HCT116 (cell line): ENCODE data around the gene OR14A16. TPM values are rescaled to one million over a fixed set of nuclear protein-coding genes. Genes with fewer than 3 reads are reported as not detected.

ENCODE experiments used
- ATAC-seq: fragments of 200-7000 bp; cut with Tn5 transposase; 2 replicates; pipeline ENCODE4 v1.9.1; 2020; ENCODE audit warnings: mild to moderate bottlenecking, moderate library complexity
- BruUV-seq: library from RNA; stranded (reverse); fragments of 400-500 nt; replicated peaks from 2 replicates; lab custom pipeline; 2021; lab: Mats Ljungman, UMichigan
- CTCF ChIA-PET: fragments of 300-600 bp; sonication (Branson Sonifier 250); formaldehyde crosslinking; loops from one replicate; lab custom pipeline; 2021; ENCODE audit warnings: antibody characterized with exemption; lab: Charles Lee
- POLR2A ChIA-PET: fragments of 300-600, 350-600 bp; sonication (Branson Sonifier 250); formaldehyde crosslinking; loops from one replicate; lab custom pipeline; 2021; ENCODE audit warnings: antibody characterized with exemption; lab: Charles Lee
- RAD21 ChIA-PET, 2 experiments: fragments of 300-600 bp; sonication (Branson Sonifier 250); formaldehyde crosslinking; loops; one replicate each; lab custom pipeline; 2023; ENCODE audit warnings: low total read pairs in 2 of 2; ENCODE audit not compliant: uncharacterized antibody in 2 of 2, unreplicated experiment in 2 of 2, low non-redundant PET in 1 of 2; lab: Charles Lee
- DNase-seq: peaks from one replicate; pipeline ENCODE4 v3.0.0-alpha.2; 2010; ENCODE audit warnings: low read depth, low spot score
- H2AFZ ChIP-seq: fragments of 200-600 bp; shearing (Covaris generic), sonication (generic); 2 replicates; pipeline ENCODE4 v1.6.1; 2017; ENCODE audit warnings: low read depth, mixed run types, mixed read lengths, antibody characterized with exemption, low read length; ENCODE audit not compliant: poor library complexity, severe bottlenecking
- H3K27ac ChIP-seq: 2 replicates; pipeline ENCODE4 v1.5.1; 2012; ENCODE audit warnings: low read depth, low read length
- H3K27me3 ChIP-seq: fragments of 200-600 bp; sonication (generic); 2 replicates; pipeline ENCODE4 v1.6.1; 2016; ENCODE audit warnings: mixed run types, low read length, mixed read lengths; ENCODE audit not compliant: insufficient read depth
- H3K36me3 ChIP-seq, 2 experiments: fragments of 200-500 bp in 1 of 2; fragments of 200-600 bp in 1 of 2; sonication (Bioruptor generic) in 1 of 2; sonication (generic) in 1 of 2; 2 replicates each; pipeline versions ENCODE4 v1.5.1 to v1.6.1; 2014 to 2016; ENCODE audit warnings: low read length in 2 of 2, inconsistent platforms in 1 of 2, mixed read lengths in 1 of 2, mixed run types in 1 of 2; ENCODE audit not compliant: insufficient read depth in 2 of 2, control insufficient read depth in 1 of 2
- H3K4me1 ChIP-seq, 2 experiments: fragments of 200-600 bp in 1 of 2; sonication (generic) in 1 of 2; 2 replicates each; pipeline versions ENCODE4 v1.5.1 to v1.6.1; 2012 to 2017; ENCODE audit warnings: low read length in 2 of 2, inconsistent platforms in 1 of 2, mild to moderate bottlenecking in 1 of 2, mixed read lengths in 1 of 2, mixed run types in 1 of 2, moderate library complexity in 1 of 2; ENCODE audit not compliant: insufficient read depth in 2 of 2, control insufficient read depth in 1 of 2
- H3K4me2 ChIP-seq: fragments of 200-600 bp; sonication (generic); 2 replicates; pipeline ENCODE4 v1.6.1; 2017; ENCODE audit warnings: mixed run types, low read length, mixed read lengths
- H3K4me3 ChIP-seq, 2 experiments: fragments of 200-600 bp in 1 of 2; sonication (generic) in 1 of 2; replicated peaks in 1 of 2; 2 replicates each; pipeline ENCODE4 v1.5.1; 2011 to 2016; ENCODE audit warnings: low read length in 2 of 2, control low read depth in 1 of 2, low read depth in 1 of 2, mild to moderate bottlenecking in 1 of 2, mixed read lengths in 1 of 2, mixed run types in 1 of 2
- H3K79me2 ChIP-seq: fragments of 200-600 bp; sonication (generic); 2 replicates; pipeline ENCODE4 v1.6.1; 2017; ENCODE audit warnings: mild to moderate bottlenecking, mixed run types, low read length, moderate library complexity, mixed read lengths; ENCODE audit not compliant: insufficient read depth
- H3K9ac ChIP-seq: fragments of 200-600 bp; sonication (generic); 2 replicates; pipeline ENCODE4 v1.6.1; 2016; ENCODE audit warnings: low read length, mixed read lengths
- H3K9me2 ChIP-seq: fragments of 200-600 bp; sonication (generic), shearing (Covaris generic); 2 replicates; pipeline ENCODE4 v1.6.1; 2017; ENCODE audit warnings: mixed run types, mild to moderate bottlenecking, moderate library complexity; ENCODE audit not compliant: insufficient read depth
- H3K9me3 ChIP-seq, 2 experiments: fragments of 200-500 bp in 1 of 2; fragments of 200-600 bp in 1 of 2; sonication (Bioruptor generic) in 1 of 2; sonication (generic) in 1 of 2; 2 replicates each; pipeline ENCODE4 v1.6.1; 2014 to 2017; ENCODE audit warnings: low read length in 2 of 2, mixed read lengths in 2 of 2, inconsistent platforms in 1 of 2, low read depth in 1 of 2, mild to moderate bottlenecking in 1 of 2, mixed run types in 1 of 2, moderate library complexity in 1 of 2; ENCODE audit not compliant: control insufficient read depth in 1 of 2, insufficient read depth in 1 of 2
- H4K20me1 ChIP-seq: fragments of 200-600 bp; sonication (generic), shearing (Covaris generic); 2 replicates; pipeline ENCODE4 v1.6.1; 2017; ENCODE audit warnings: mixed run types, mild to moderate bottlenecking, moderate library complexity; ENCODE audit not compliant: insufficient read depth
- CEBPB ChIP-seq: IDR thresholded peaks from 2 replicates; pipeline ENCODE4 v1.6.1; 2012; ENCODE audit warnings: low read depth
- EGR1 ChIP-seq: IDR thresholded peaks from 2 replicates; pipeline ENCODE4 v1.6.1; 2012; ENCODE audit warnings: low read depth
- ELF1 ChIP-seq: IDR thresholded peaks from 2 replicates; pipeline ENCODE4 v1.6.1; 2012; ENCODE audit warnings: low read depth, borderline replicate concordance
- EZH2 ChIP-seq: fragments of 200-600 bp; sonication (generic); IDR thresholded peaks from 2 replicates; pipeline ENCODE4 v1.6.1; 2017; ENCODE audit warnings: antibody characterized with exemption, mixed run types
- EZH2phosphoT487 ChIP-seq: fragments of 200-600 bp; IDR thresholded peaks from 2 replicates; pipeline ENCODE4 v1.6.1; 2018; ENCODE audit warnings: antibody characterized with exemption, borderline replicate concordance
- FOSL1 ChIP-seq: IDR thresholded peaks from 2 replicates; pipeline ENCODE4 v1.6.1; 2012; ENCODE audit warnings: low read depth
- JUND ChIP-seq: IDR thresholded peaks from 2 replicates; pipeline ENCODE4 v1.6.1; 2012
- POLR2A ChIP-seq: IDR thresholded peaks from 2 replicates; pipeline ENCODE4 v1.7.0; 2011; ENCODE audit warnings: borderline replicate concordance; ENCODE audit not compliant: insufficient read depth, insufficient read length; ENCODE audit errors: extremely low read depth
- POLR2AphosphoS5 ChIP-seq: IDR thresholded peaks from 2 replicates; pipeline ENCODE4 v1.6.1; 2011; ENCODE audit warnings: mild to moderate bottlenecking, low read depth, low read length, moderate library complexity
- RAD21 ChIP-seq: IDR thresholded peaks from 2 replicates; pipeline ENCODE4 v1.6.1; 2012; ENCODE audit warnings: low read depth, mild to moderate bottlenecking
- SIN3A ChIP-seq: IDR thresholded peaks from 2 replicates; pipeline ENCODE4 v1.6.1; 2012; ENCODE audit warnings: low read depth
- SP1 ChIP-seq: IDR thresholded peaks from 2 replicates; pipeline ENCODE4 v1.6.1; 2012; ENCODE audit warnings: low read depth
- YY1 ChIP-seq: IDR thresholded peaks from 2 replicates; pipeline ENCODE4 v1.6.1; 2011; ENCODE audit warnings: low read length, low read depth, moderate library complexity, mild to moderate bottlenecking; ENCODE audit not compliant: insufficient replicate concordance; ENCODE audit errors: extremely low read depth
- ZNF274 ChIP-seq: fragments of 200-500 bp; sonication (Bioruptor generic); IDR thresholded peaks from 2 replicates; pipeline ENCODE4 v1.6.1; 2014; ENCODE audit warnings: mild to moderate bottlenecking, low read depth, low read length, inconsistent platforms
- intact Hi-C: fragments of 100-400 bp; cut with micrococcal nuclease; formaldehyde crosslinking; loops from 2 replicates; pipeline ENCODE4 v1.10.0; 2022
- total RNA-seq: library from RNA; stranded (reverse); gene quantifications from one replicate; pipeline ENCODE4 v1.2.1, GENCODE V29; 2021; ENCODE audit not compliant: unreplicated experiment
- TF ChIP-seq, protein P1 (sequence below): IDR thresholded peaks from 2 replicates; pipeline ENCODE4 v1.6.1; 2011; ENCODE audit warnings: mild to moderate bottlenecking, low read length, moderate library complexity; ENCODE audit not compliant: insufficient replicate concordance; ENCODE audit errors: extremely low read depth

OR14A16 gene
- total RNA-seq, 1 experiment from 2014 or later, result not detected

GRCh38 chr1:247845693-247846017, 21.7 kb upstream of the OR14A16 start:
- no peak for ATAC-seq
- H3K4me1 ChIP-seq, result no peaks in the 10 kb centered on the region
- ChIA-PET POLR2A (no interaction called here), RAD21 (no interaction called here)
- intact Hi-C loops, result no loop called here
- TF ChIP-seq EZH2phosphoT487, result no peak
- no peak for TF ChIP-seq POLR2A
- TF ChIP-seq RAD21, result no peak
- TF ChIP-seq CEBPB, result no peak
- TF ChIP-seq EZH2, result no peak
- TF ChIP-seq, all 23 proteins: peak for 0
- BruUV-seq, result no TSS peak
- Histone ChIP-seq H4K20me1 (no peaks in the 10 kb centered on the region), H3K9me2 (no peaks in the 10 kb centered on the region), H3K27ac (no peak overlapping the region), H3K9ac (no peak overlapping the region), H3K9me3 (peaks cover 10 to 11% of the 10 kb centered on the region in 2 experiments; a peak in 2 of 4 replicates), H3K36me3 (no peaks in the 10 kb centered on the region), H3K79me2 (no peaks in the 10 kb centered on the region), H3K27me3 (no peaks in the 10 kb centered on the region), H2AFZ (no peak overlapping the region), H3K4me2 (no peak overlapping the region), H3K4me3 (no peak overlapping the region)
- DNase-seq, result no peak
- CTCF ChIA-PET, result no interaction called here

DNA sequence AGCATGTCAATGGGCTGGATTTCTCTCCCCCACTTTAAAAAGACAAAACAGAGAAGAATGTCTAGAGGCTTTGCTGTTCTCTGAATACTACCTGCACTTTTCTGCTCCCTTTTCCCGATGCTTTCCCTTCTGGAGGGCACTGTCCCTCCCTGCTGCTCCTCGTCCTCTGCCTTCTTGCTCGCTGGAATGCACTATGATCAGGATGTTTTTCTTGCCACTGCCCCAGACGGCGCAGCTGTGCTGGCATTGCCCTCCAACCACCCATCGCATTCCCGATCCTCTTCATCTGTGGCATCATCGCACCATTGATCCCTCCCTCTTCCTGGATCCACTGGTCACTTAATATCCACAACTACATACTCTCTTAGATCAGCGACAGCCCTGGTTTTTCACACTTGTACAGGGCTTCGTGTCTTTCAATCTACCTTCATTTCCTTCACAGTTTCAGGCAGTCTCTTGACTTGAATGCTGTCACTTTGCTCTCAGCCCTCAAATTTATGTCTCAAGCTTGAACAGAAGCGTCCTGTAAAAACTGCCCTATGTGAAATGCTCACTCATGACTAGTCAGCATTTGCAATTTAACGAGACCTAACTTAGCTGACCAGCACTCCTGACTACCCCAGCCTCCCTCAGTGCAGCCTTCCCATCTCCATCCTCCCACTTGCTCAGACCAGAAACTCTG, 21.2 kb upstream of the OR14A16 start:
- RAD21 ChIA-PET, result no interaction called here
- CTCF ChIA-PET, result no interaction called here
- no peak for DNase-seq

More for the DNA sequence above, 21.2 kb upstream of the OR14A16 start:
- Histone ChIP-seq H3K79me2 (no peaks in the 10 kb centered on the region), H3K4me2 (no peak overlapping the region), H3K27ac (no peak overlapping the region), H2AFZ (no peak overlapping the region), H3K4me1 (no peaks in the 10 kb centered on the region), H4K20me1 (no peaks in the 10 kb centered on the region), H3K4me3 (no peak overlapping the region), H3K27me3 (no peaks in the 10 kb centered on the region), H3K36me3 (no peaks in the 10 kb centered on the region), H3K9ac (no peak overlapping the region), H3K9me2 (no peaks in the 10 kb centered on the region), H3K9me3 (peaks cover 9 to 11% of the 10 kb centered on the region in 2 experiments; a peak in 2 of 4 replicates)
- BruUV-seq, result no TSS peak
- ATAC-seq, result no peak
- TF ChIP-seq SP1 (no peak), CEBPB (no peak), ELF1 (no peak), YY1 (no peak), JUND (no peak), EZH2phosphoT487 (no peak), EGR1 (no peak), POLR2AphosphoS5 (no peak), ZNF274 (no peak), SIN3A (no peak), FOSL1 (no peak), EZH2 (no peak)
- TF ChIP-seq, protein P1, sequence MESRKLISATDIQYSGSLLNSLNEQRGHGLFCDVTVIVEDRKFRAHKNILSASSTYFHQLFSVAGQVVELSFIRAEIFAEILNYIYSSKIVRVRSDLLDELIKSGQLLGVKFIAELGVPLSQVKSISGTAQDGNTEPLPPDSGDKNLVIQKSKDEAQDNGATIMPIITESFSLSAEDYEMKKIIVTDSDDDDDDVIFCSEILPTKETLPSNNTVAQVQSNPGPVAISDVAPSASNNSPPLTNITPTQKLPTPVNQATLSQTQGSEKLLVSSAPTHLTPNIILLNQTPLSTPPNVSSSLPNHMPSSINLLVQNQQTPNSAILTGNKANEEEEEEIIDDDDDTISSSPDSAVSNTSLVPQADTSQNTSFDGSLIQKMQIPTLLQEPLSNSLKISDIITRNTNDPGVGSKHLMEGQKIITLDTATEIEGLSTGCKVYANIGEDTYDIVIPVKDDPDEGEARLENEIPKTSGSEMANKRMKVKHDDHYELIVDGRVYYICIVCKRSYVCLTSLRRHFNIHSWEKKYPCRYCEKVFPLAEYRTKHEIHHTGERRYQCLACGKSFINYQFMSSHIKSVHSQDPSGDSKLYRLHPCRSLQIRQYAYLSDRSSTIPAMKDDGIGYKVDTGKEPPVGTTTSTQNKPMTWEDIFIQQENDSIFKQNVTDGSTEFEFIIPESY, result no peak
- POLR2A ChIA-PET, result no interaction called here
- intact Hi-C loops, result no loop called here
